ENCODE results near the gene NISCH. TPM values are rescaled to one million over a fixed set of nuclear protein-coding genes. Genes with fewer than 3 reads are reported as not detected.

Gene NISCH
- total RNA-seq, 1 experiment from 2014 or later: 63.4 TPM

DNA sequence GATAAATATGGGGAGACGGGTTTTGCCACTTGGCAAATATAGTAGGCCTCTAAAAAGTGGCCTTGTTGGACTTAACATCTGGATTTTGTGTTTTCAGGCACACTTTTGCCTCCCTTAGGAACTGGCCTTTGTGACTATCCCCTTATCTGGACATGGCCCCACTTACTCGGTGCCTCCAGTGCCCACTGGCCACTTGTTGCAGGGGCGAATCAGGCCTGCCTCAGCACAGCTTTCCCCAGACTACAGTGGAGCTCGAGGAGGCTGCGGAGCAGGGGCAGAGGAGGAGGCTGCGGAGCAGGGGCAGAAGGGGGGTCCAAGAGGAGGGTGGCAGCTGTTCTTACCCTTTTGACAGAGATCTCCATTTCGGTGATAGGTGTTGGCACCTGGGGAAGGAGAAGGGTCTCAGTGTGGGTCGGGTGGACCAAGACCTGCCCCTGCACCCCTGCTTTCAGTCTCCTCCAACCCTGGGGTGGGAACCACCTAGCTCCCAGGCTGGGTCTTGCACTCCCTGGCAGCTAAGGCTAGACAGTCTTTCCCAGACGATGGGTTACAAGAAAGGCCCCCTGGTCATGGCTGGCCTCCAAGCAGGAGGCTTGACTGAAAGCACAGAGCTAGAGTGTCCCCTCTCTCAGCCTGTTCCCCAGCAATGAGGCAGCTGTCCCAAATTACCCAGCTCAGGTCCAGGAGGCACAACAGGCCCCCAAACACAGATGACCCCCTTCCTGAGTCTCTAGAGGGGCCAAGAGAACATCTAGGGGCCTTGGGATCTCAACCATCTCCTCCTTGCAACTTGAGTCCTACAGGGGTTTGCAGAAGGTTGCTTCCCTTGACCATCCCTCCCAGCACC, 16.6 kb upstream of the NISCH start:
- TF ChIP-seq, protein P1, sequence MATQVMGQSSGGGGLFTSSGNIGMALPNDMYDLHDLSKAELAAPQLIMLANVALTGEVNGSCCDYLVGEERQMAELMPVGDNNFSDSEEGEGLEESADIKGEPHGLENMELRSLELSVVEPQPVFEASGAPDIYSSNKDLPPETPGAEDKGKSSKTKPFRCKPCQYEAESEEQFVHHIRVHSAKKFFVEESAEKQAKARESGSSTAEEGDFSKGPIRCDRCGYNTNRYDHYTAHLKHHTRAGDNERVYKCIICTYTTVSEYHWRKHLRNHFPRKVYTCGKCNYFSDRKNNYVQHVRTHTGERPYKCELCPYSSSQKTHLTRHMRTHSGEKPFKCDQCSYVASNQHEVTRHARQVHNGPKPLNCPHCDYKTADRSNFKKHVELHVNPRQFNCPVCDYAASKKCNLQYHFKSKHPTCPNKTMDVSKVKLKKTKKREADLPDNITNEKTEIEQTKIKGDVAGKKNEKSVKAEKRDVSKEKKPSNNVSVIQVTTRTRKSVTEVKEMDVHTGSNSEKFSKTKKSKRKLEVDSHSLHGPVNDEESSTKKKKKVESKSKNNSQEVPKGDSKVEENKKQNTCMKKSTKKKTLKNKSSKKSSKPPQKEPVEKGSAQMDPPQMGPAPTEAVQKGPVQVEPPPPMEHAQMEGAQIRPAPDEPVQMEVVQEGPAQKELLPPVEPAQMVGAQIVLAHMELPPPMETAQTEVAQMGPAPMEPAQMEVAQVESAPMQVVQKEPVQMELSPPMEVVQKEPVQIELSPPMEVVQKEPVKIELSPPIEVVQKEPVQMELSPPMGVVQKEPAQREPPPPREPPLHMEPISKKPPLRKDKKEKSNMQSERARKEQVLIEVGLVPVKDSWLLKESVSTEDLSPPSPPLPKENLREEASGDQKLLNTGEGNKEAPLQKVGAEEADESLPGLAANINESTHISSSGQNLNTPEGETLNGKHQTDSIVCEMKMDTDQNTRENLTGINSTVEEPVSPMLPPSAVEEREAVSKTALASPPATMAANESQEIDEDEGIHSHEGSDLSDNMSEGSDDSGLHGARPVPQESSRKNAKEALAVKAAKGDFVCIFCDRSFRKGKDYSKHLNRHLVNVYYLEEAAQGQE (IDR thresholded peaks at IDR 0.05; ENCODE audit: insufficient read depth in 1 of 2, low read depth in 2 of 2, low read length in 1 of 2): no peak
- no peak for TF ChIP-seq TCF7L2 (IDR thresholded peaks at IDR 0.05; ENCODE audit: low read depth, low read length)
- TF ChIP-seq SIN3A (IDR thresholded peaks at IDR 0.05; ENCODE audit: borderline replicate concordance, insufficient read depth, low read depth, low read length): no peak
- no peak for TF ChIP-seq POLR2AphosphoS5 (IDR thresholded peaks at IDR 0.05; ENCODE audit: low read depth, low read length)
- TF ChIP-seq, protein P2, sequence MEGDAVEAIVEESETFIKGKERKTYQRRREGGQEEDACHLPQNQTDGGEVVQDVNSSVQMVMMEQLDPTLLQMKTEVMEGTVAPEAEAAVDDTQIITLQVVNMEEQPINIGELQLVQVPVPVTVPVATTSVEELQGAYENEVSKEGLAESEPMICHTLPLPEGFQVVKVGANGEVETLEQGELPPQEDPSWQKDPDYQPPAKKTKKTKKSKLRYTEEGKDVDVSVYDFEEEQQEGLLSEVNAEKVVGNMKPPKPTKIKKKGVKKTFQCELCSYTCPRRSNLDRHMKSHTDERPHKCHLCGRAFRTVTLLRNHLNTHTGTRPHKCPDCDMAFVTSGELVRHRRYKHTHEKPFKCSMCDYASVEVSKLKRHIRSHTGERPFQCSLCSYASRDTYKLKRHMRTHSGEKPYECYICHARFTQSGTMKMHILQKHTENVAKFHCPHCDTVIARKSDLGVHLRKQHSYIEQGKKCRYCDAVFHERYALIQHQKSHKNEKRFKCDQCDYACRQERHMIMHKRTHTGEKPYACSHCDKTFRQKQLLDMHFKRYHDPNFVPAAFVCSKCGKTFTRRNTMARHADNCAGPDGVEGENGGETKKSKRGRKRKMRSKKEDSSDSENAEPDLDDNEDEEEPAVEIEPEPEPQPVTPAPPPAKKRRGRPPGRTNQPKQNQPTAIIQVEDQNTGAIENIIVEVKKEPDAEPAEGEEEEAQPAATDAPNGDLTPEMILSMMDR (IDR thresholded peaks at IDR 0.05): no peak
- DNase-seq (ENCODE audit: low read depth, low spot score): no peak
- Histone ChIP-seq H3K36me3 (ENCODE audit: control insufficient read depth, insufficient read depth, low read length) (no peaks in the 10 kb centered on the region), H3K9me3 (ENCODE audit: control insufficient read depth, insufficient read depth, low read depth, low read length) (no peaks in the 10 kb centered on the region), H3K27ac (ENCODE audit: low read length) (no peak overlapping the region), H3K4me1 (ENCODE audit: control insufficient read depth, insufficient read depth, low read length) (no peaks in the 10 kb centered on the region), H3K4me3 (ENCODE audit: low read depth in 2 of 2, low read length in 2 of 2) (no peak overlapping the region), H3K27me3 (ENCODE audit: control insufficient read depth, insufficient read depth, low read length) (no peaks in the 10 kb centered on the region)
- in situ Hi-C loops (cut with HindIII; ENCODE audit: low pct_unique_long_range_greater_than_20kb, low sequenced_read_pairs) (no loop called here), intact Hi-C loops (cut with micrococcal nuclease; ENCODE audit: unreplicated experiment) (no loop called here)
- BruUV-seq (replicated peaks): no TSS peak
- ChIA-PET CTCF (no interaction called here), POLR2A (no interaction called here)
- ATAC-seq: no peak

DNA sequence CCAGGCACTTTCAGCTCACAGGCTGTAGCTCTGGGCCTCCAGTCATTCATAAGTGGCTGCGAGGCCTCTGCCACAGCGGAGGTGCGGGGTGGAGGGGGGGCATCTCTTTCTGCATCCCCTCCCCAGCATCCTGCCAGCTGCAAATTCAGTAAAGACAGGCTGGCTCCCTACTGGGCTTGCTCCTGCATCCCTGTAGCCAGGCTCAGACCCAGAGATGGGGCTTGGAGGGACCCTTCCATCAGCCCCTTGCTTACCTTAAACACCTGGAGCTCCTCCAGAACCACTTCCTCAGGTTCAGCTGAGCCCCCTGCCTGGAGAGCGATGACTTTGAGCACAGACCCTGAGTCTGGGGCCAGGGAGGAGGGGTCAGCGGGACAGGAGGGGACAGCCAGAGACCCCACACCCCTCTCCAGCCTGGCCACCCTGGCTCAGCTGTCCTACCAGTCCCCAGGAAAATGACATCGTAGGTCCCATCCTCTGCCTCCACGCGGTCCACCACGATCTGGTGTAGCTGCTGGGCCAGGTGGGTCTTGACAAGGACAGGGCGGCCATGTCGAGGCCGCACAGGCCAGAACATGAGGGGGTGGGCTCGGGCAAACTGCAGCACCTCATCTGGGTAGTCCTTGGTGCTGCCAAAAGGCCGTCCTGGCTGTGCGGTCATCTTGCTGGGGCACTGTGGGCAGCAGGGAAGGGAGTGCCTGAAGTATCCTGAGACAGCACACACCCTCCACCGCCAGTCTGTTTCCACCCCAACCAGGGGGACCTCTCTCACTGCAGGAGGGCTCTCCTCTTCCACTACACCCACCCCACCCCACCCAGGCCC, 15.8 kb upstream of the NISCH start:
- H3K4me1 ChIP-seq (ENCODE audit: control insufficient read depth, insufficient read depth, low read length): no peaks in the 10 kb centered on the region
- no peaks in the 10 kb centered on the region for H3K27me3 ChIP-seq (ENCODE audit: control insufficient read depth, insufficient read depth, low read length)
- ChIA-PET POLR2A (no interaction called here), CTCF (no interaction called here)
- DNase-seq (ENCODE audit: low read depth, low spot score) (no peak), ATAC-seq (no peak)
- in situ Hi-C loops (cut with HindIII; ENCODE audit: low pct_unique_long_range_greater_than_20kb, low sequenced_read_pairs) (no loop called here), intact Hi-C loops (cut with micrococcal nuclease; ENCODE audit: unreplicated experiment) (no loop called here)
- H3K4me3 ChIP-seq (ENCODE audit: low read depth in 2 of 2, low read length in 2 of 2): no peak overlapping the region
- no peaks in the 10 kb centered on the region for H3K36me3 ChIP-seq (ENCODE audit: control insufficient read depth, insufficient read depth, low read length)
- TF ChIP-seq SIN3A (IDR thresholded peaks at IDR 0.05; ENCODE audit: borderline replicate concordance, insufficient read depth, low read depth, low read length) (no peak), TCF7L2 (IDR thresholded peaks at IDR 0.05; ENCODE audit: low read depth, low read length) (no peak), POLR2AphosphoS5 (IDR thresholded peaks at IDR 0.05; ENCODE audit: low read depth, low read length) (no peak)
- TF ChIP-seq, protein P2 (IDR thresholded peaks at IDR 0.05): no peak
- TF ChIP-seq, protein P1 (IDR thresholded peaks at IDR 0.05; ENCODE audit: insufficient read depth in 1 of 2, low read depth in 2 of 2, low read length in 1 of 2): no peak
- BruUV-seq (replicated peaks): no TSS peak
- no peaks in the 10 kb centered on the region for H3K9me3 ChIP-seq (ENCODE audit: control insufficient read depth, insufficient read depth, low read depth, low read length)
- H3K27ac ChIP-seq (ENCODE audit: low read length): no peak overlapping the region

All from Panc1 (cell line).